Osteoblast (primary cell): Measurements from ENCODE around the gene KLHL17. TPM values are rescaled to one million over a fixed set of nuclear protein-coding genes. Genes with fewer than 3 reads are reported as not detected.

Experiments used
- DNase-seq: peaks from one replicate; pipeline ENCODE4 v3.0.0; 2011; ENCODE audit warnings: low spot score, mixed read lengths; ENCODE audit not compliant: insufficient read length; ENCODE audit errors: missing footprints
- H2AFZ ChIP-seq: 2 replicates; pipeline ENCODE4 v1.6.0; 2011; ENCODE audit warnings: mild to moderate bottlenecking, low read length
- H3K27ac ChIP-seq: 2 replicates; pipeline ENCODE4 v1.5.1; 2011; ENCODE audit warnings: mild to moderate bottlenecking, low read depth, low read length, moderate library complexity
- H3K27me3 ChIP-seq: 2 replicates; pipeline ENCODE4 v1.6.0; 2012; ENCODE audit warnings: mild to moderate bottlenecking, control low read depth, inconsistent platforms, low read length, moderate library complexity; ENCODE audit not compliant: insufficient read depth
- H3K36me3 ChIP-seq: 2 replicates; pipeline ENCODE4 v1.5.1; 2011; ENCODE audit warnings: mild to moderate bottlenecking, low read length, control low read depth, moderate library complexity; ENCODE audit not compliant: insufficient read depth
- H3K4me1 ChIP-seq: 2 replicates; pipeline ENCODE4 v1.5.1; 2011; ENCODE audit warnings: mild to moderate bottlenecking, low read length, control low read depth, moderate library complexity; ENCODE audit not compliant: insufficient read depth
- H3K4me2 ChIP-seq: 2 replicates; pipeline ENCODE4 v1.6.0; 2011; ENCODE audit warnings: mild to moderate bottlenecking, low read length; ENCODE audit not compliant: insufficient read depth
- H3K4me3 ChIP-seq: fragments of 200-600 bp; sonication (generic); 3 replicates; pipeline ENCODE4 v1.5.1; 2012; ENCODE audit warnings: mild to moderate bottlenecking, low read length, inconsistent platforms; ENCODE audit not compliant: insufficient read depth
- H3K79me2 ChIP-seq: 2 replicates; pipeline ENCODE4 v1.6.0; 2012; ENCODE audit warnings: mild to moderate bottlenecking, low read length, control low read depth, inconsistent platforms; ENCODE audit not compliant: insufficient read depth
- H3K9me3 ChIP-seq: 2 replicates; pipeline ENCODE4 v1.5.1; 2011; ENCODE audit warnings: low read depth, low read length, control low read depth
- H4K20me1 ChIP-seq: 2 replicates; pipeline ENCODE4 v1.6.0; 2012; ENCODE audit warnings: mild to moderate bottlenecking, low read length, control low read depth; ENCODE audit not compliant: insufficient read depth
- total RNA-seq: library from RNA; depleted of rRNA; stranded (reverse); fragments of >200 nt; gene quantifications from 2 replicates; pipeline ENCODE4 v1.2.3, GENCODE V29; 2012
- TF ChIP-seq, protein P1 (sequence below): IDR thresholded peaks from 2 replicates; pipeline ENCODE4 v1.5.1; 2011; ENCODE audit warnings: mild to moderate bottlenecking, low read depth, low read length, moderate library complexity; ENCODE audit errors: extremely low read depth

Gene KLHL17
- total RNA-seq, 1 donor: 5.4 TPM

DNA sequence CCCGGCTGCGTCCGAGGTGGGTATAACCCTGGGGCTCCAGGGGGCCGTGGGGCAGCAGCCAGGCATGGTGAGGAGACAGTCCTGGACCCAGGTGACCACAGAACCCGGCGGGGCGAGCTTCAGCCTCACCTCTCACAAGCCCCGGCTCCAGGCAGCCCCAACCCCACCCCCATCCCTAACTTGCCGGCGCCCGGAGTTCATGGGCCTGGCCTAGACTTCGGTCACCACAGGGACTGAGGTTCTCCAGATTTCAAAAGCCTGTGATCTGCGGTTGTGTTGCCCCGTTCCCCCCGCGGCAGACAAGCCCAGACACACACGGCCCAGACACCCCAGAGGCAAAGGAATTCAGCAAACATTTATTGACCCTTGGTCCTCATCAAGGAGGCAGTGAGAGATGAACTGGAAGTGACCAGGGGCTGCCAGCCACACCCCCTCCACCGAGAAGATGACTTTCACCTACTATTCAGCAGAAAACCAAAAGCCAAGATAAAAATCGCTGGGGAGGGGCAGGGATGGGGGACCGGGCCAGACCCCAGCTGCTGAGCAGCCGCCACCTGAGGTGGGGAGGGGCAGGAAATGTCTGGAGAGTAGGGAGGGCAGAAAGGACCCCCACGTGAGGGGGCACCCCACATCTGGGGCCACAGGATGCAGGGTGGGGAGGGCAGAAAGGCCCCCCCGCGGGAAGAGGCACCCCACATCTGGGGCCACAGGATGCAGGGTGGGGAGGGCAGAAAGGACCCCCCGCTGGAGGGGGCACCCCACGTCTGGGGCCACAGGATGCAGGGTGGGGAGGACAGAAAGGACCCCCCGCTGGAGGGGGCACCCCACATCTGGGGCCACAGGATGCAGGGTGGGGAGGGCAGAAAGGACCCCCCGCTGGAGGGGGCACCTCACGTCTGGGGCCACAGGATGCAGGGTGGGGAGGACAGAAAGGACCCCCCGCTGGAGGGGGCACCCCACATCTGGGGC is 35.6 kb downstream of the KLHL17 start:
- no peak overlapping the region for H3K27ac ChIP-seq
- peaks cover 2% of the 10 kb centered on the region for H3K4me1 ChIP-seq
- H3K9me3 ChIP-seq: no peaks in the 10 kb centered on the region
- H3K4me2 ChIP-seq: no peak overlapping the region
- no peak overlapping the region for H2AFZ ChIP-seq
- no peaks in the 10 kb centered on the region for H4K20me1 ChIP-seq
- peak; percentile 79 for DNase-seq
- H3K79me2 ChIP-seq: no peaks in the 10 kb centered on the region
- TF ChIP-seq, protein P1, sequence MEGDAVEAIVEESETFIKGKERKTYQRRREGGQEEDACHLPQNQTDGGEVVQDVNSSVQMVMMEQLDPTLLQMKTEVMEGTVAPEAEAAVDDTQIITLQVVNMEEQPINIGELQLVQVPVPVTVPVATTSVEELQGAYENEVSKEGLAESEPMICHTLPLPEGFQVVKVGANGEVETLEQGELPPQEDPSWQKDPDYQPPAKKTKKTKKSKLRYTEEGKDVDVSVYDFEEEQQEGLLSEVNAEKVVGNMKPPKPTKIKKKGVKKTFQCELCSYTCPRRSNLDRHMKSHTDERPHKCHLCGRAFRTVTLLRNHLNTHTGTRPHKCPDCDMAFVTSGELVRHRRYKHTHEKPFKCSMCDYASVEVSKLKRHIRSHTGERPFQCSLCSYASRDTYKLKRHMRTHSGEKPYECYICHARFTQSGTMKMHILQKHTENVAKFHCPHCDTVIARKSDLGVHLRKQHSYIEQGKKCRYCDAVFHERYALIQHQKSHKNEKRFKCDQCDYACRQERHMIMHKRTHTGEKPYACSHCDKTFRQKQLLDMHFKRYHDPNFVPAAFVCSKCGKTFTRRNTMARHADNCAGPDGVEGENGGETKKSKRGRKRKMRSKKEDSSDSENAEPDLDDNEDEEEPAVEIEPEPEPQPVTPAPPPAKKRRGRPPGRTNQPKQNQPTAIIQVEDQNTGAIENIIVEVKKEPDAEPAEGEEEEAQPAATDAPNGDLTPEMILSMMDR: no peak
- H3K36me3 ChIP-seq: no peaks in the 10 kb centered on the region
- peaks cover 37% of the 10 kb centered on the region for H3K27me3 ChIP-seq
- H3K4me3 ChIP-seq: no peak overlapping the region

DNA sequence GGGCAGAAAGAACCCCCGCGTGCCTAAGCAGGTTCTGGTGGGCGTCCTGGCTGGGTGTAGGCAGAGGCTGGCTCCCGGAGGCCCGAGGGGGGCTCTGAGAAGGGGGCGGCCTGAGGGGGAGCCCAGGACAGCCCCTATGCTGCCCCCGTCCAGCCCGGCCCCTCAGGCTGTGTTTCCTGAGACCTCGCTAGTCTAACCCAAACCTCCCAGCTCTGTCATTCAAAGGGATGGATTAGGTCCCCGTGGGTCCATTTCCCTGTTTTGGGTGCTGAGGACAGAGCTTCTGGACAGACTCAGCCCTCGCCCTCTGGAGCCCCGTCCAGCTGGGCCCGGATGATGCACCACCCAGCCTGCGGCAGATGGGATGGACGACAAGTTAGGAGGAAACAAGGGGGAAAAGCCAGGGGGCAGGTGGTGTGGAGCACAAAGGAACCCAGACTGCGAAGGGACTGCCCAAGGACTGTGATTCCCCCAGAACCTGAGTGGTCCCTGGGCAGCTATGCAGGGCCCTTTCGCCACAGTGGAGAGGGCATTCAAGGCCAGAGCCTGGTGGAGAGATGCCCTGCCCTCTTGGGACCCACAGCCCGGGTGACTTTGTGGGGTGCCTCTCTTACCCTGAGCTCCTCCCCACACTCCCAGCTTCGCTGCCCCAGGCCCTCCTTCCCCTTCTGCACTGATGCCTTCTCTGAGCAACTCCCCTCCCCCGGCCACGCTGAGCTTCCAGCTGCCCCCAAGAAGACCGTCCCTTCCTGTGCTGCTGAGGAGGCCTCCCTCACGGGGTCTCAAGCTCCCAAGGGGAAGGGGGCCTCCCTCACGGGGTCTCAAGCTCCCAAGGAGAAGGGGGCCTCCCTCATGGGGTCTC is 36.7 kb downstream of the KLHL17 start:
- Histone ChIP-seq H3K4me2 (no peak overlapping the region), H3K4me1 (peaks cover 4% of the 10 kb centered on the region), H3K27ac (no peak overlapping the region), H3K36me3 (no peaks in the 10 kb centered on the region), H2AFZ (no peak overlapping the region), H3K9me3 (no peaks in the 10 kb centered on the region), H4K20me1 (no peaks in the 10 kb centered on the region), H3K79me2 (no peaks in the 10 kb centered on the region), H3K4me3 (no peak overlapping the region), H3K27me3 (peaks cover 46% of the 10 kb centered on the region)
- peak; percentile 83 for DNase-seq
- TF ChIP-seq, protein P1: no peak

DNA sequence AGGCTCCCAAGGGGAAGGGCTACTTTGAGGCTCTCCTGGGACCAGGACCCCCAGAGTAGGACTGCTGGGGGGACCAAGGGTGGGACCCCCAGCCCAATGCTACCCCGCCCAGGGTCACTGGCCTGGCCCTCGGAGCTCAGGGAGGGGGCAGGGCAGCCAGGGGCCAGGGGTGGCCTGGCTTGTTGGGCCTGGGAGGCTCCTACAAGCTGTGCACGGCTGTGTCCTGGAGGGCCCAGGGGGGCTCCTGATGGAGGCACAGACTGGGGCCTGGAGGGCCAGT is 37.3 kb downstream of the KLHL17 start:
- Histone ChIP-seq H3K4me3 (no peak overlapping the region), H3K79me2 (no peaks in the 10 kb centered on the region), H2AFZ (no peak overlapping the region), H3K36me3 (no peaks in the 10 kb centered on the region), H3K27me3 (peaks cover 48% of the 10 kb centered on the region), H3K4me2 (no peak overlapping the region), H3K27ac (no peak overlapping the region), H3K9me3 (no peaks in the 10 kb centered on the region), H3K4me1 (peaks cover 4% of the 10 kb centered on the region), H4K20me1 (no peaks in the 10 kb centered on the region)
- DNase-seq: no peak
- TF ChIP-seq, protein P1: no peak
